ENCODE measurements around the gene ZC3HAV1L.

DNA sequence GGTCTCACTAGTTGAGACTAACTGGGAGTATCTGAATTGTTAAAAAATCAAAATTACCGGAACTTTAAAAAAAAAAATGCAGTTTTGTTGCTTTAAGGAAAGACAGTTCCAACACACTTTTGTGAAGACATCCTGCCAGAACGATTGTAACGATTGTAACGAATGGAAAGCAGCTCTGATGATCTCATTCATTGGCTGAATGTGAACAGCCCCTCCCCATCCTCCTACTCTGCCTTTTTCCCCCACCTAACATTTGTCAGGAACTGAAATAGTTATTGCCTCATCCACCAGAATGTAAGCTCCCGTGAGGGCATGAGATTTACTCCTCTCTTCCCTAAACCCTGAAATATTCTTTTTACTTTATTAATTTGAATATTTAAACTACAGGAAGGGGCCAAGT, 23.1 kb upstream of the ZC3HAV1L start:
- TF ChIP-seq, protein P1, sequence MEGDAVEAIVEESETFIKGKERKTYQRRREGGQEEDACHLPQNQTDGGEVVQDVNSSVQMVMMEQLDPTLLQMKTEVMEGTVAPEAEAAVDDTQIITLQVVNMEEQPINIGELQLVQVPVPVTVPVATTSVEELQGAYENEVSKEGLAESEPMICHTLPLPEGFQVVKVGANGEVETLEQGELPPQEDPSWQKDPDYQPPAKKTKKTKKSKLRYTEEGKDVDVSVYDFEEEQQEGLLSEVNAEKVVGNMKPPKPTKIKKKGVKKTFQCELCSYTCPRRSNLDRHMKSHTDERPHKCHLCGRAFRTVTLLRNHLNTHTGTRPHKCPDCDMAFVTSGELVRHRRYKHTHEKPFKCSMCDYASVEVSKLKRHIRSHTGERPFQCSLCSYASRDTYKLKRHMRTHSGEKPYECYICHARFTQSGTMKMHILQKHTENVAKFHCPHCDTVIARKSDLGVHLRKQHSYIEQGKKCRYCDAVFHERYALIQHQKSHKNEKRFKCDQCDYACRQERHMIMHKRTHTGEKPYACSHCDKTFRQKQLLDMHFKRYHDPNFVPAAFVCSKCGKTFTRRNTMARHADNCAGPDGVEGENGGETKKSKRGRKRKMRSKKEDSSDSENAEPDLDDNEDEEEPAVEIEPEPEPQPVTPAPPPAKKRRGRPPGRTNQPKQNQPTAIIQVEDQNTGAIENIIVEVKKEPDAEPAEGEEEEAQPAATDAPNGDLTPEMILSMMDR (IDR thresholded peaks at IDR 0.05), result no peak
- no peak for TF ChIP-seq POLR2A (IDR thresholded peaks at IDR 0.05)
- no peak for TF ChIP-seq POLR2AphosphoS5 (IDR thresholded peaks at IDR 0.05)

All from breast epithelium (tissue), 3 donors.